ENCODE measurements around the gene VPS37C. TPM values are rescaled to one million over a fixed set of nuclear protein-coding genes. Genes with fewer than 3 reads are reported as not detected.
A peak's percentile ranks its signal among the peaks of the same experiment; 100 is the strongest.
"Not testable (repeated sequence)": the region's sequence is repeated elsewhere in the genome, so short reads cannot be mapped to it uniquely, and the experiment has no call there.

The VPS37C gene
- polyA plus RNA-seq, 6 donors from 2014 or later: 1.0 to 4.6 (median 2.4) TPM

DNA sequence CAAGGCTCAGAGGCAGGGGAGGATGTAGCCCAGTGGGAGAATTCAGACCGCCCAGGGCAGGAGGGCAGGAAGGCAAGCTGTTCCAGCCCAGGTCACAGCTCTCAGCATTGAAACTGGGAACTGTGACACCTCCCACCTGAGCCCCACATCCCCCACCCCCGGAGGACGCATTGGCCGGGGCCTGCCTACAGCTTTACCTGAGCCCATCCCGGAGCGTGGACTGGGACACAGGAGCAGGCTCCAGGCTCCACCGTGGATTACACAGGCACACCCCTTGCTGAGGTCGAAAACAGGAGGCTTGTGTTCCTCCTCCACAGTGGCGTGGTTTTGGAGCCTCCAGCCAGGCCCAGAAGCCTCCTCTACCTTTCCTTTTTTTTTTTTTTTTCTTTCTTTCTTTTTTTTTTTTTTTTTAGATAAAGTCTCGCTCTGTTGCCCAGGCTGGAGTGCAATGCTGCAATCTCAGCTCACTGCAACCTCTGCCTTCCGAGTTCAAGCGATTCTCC lies 33.0 kb upstream of the VPS37C start:
- Mint-ChIP-seq H3K4me1 (peaks cover 0 to 4% (median 0%) of the 10 kb centered on the region in 3 donors), H3K27ac (no peak overlapping the region), H3K9me3 (peaks cover 0 to 4% (median 0%) of the 10 kb centered on the region in 7 donors), H3K4me3 (no peak overlapping the region), H3K36me3 (no peaks in the 10 kb centered on the region), H3K27me3 (peaks cover 11 to 32% (median 18%) of the 10 kb centered on the region in 3 donors)
- ATAC-seq (ENCODE audit: low read depth in 2 of 2): no peak
- no peak for DNase-seq

DNA sequence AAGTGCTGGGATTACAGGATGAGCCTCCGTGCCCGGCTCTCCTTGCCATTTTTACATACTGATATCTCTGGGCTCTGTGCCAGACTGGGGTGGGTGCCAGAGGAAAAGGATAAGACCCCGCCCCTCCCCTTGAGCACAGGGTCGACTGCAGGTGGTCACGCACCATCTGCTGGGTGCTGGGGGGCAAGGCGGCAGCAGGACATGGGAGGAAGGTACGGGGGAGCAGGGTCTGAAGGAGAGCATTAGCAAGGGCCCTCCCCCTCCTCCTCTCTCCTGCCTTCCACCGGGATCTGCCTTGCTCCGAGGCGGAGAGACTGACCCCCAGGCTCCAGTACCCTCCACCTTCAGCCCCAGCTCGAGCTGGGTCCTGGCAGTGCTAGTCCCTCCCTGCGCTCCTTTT lies 32.4 kb upstream of the VPS37C start:
- Mint-ChIP-seq H3K4me1 (peaks cover 0 to 4% (median 0%) of the 10 kb centered on the region in 3 donors), H3K36me3 (no peaks in the 10 kb centered on the region), H3K27me3 (peaks cover 11 to 29% (median 18%) of the 10 kb centered on the region in 3 donors), H3K9me3 (peaks cover 0 to 4% (median 0%) of the 10 kb centered on the region in 7 donors), H3K4me3 (no peak overlapping the region), H3K27ac (no peak overlapping the region)
- DNase-seq (no peak), ATAC-seq (ENCODE audit: low read depth in 2 of 2) (no peak)

DNA sequence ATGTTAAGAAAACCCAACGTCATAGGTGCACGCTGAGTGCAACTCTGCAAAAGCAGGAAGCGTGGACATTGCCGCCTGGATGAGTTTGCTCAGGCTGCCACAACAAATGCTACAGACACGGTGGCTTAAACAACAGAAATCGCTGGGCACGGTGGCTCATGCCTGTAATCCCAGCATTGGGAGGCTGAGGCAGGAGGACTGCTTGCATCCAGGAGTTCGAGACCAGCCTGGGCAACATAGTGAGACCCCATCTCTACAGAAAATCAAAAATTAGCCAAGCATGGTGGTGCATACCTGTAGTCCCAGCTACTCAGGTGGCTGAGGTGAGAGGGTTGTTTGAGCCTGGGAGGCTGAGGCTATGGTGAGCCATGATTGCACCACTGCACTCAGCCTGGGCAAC lies 28.7 kb upstream of the VPS37C start:
- no peak overlapping the region for H3K27ac Mint-ChIP-seq
- no peak overlapping the region for H3K4me3 Mint-ChIP-seq
- ATAC-seq (ENCODE audit: low read depth in 2 of 2) (no peak), DNase-seq (no peak)
- no peaks in the 10 kb centered on the region for H3K36me3 Mint-ChIP-seq
- H3K4me1 Mint-ChIP-seq: peaks cover 4 to 5% (median 5%) of the 10 kb centered on the region in 3 donors
- H3K27me3 Mint-ChIP-seq: peaks cover 7 to 17% (median 9%) of the 10 kb centered on the region in 3 donors
- peaks cover 0 to 4% (median 0%) of the 10 kb centered on the region in 7 donors for H3K9me3 Mint-ChIP-seq

DNA sequence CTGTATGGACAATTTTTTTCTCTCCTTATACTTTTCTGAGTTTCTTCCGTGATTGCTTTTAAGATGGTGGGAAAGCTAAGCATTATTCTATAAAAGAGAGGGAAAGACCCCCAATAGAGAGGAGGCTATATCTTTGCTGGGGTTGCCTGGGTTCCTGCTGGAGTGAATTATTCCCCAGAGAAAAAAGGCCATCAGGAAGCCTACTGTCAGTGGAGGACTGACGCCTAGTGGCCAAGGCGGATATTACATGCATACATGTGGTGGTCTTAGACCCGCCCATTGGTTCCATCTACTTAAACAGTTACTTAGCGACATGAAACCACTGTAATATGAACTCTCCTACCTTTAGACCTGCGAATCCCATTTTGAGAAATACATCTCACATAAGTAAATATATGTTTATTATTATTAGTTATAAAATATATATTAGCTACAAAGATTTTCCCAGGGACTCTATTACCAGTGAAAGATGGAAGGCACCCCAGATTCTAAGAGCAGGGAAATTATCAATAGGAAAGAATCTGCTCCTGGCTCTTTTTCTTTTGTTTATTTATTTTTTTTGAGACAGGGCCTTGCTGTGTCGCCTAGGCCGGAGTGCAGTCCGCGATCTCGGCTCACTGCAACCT lies 26.4 kb upstream of the VPS37C start:
- Mint-ChIP-seq H3K36me3 (no peaks in the 10 kb centered on the region), H3K27ac (peak overlapping the region in 3 of 6 donors; percentile 54 to 81 (median 74)), H3K4me3 (no peak overlapping the region), H3K27me3 (peaks cover 3 to 8% (median 4%) of the 10 kb centered on the region in 3 donors), H3K9me3 (peaks cover 0 to 4% (median 0%) of the 10 kb centered on the region in 7 donors), H3K4me1 (peaks cover 4 to 5% (median 5%) of the 10 kb centered on the region in 3 donors)
- peak; percentile 86 to 97 for ATAC-seq (ENCODE audit: low read depth in 2 of 2)
- DNase-seq: peak; percentile 74

DNA sequence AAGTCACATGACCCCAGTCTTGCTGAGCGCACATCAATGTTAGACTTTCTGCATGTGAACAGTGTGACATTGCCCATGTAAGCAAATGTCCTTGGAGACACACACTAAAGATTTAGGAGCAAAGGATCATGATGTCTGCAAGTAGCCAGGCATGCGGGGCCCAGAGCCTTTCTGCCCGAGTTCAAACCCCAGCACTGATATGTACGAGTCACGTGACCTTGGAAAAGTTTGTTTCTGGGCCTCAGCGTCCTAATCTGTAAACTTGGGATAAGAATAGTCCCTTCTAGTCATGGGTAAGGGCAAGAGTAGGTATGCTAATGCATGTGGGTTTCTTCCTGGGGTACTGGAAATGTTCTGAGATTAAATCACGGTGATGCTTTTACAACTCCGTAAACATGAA lies 25.3 kb upstream of the VPS37C start:
- DNase-seq (no peak), ATAC-seq (ENCODE audit: low read depth in 2 of 2) (no peak)
- peaks cover 0 to 4% (median 0%) of the 10 kb centered on the region in 7 donors for H3K9me3 Mint-ChIP-seq
- H3K27ac Mint-ChIP-seq: peak overlapping the region in 1 of 6 donors; percentile 22
- H3K4me1 Mint-ChIP-seq: peaks cover 4 to 5% (median 5%) of the 10 kb centered on the region in 3 donors
- H3K36me3 Mint-ChIP-seq: no peaks in the 10 kb centered on the region
- H3K27me3 Mint-ChIP-seq: peaks cover 0 to 4% (median 0%) of the 10 kb centered on the region in 3 donors
- peak overlapping the region in 1 of 8 donors; percentile 52 for H3K4me3 Mint-ChIP-seq

DNA sequence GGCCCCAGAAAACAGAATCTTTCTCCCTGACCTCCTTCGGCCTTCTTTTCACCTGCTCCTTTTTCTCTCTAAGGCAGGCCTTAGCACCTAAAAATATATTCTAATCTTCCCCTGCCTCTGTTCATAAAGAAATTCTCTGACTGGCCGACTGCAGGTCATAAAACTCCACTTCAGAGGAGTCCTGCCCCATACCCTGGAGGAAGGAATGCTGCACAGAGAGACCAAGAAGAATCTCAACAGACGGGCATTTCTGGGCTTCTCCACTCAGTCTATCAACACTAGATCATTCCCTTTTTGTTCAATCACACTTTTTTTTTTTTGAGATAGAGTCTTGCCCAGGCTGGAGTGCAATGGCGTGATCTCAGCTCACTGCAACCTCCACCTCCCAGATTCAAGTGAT lies 22.4 kb upstream of the VPS37C start:
- peaks cover 4 to 5% (median 5%) of the 10 kb centered on the region in 3 donors for H3K4me1 Mint-ChIP-seq
- ATAC-seq (ENCODE audit: low read depth in 2 of 2) (no peak), DNase-seq (no peak)
- peaks cover 0 to 10% (median 7%) of the 10 kb centered on the region in 3 donors for H3K27me3 Mint-ChIP-seq
- no peak overlapping the region for H3K27ac Mint-ChIP-seq
- H3K9me3 Mint-ChIP-seq: no peaks in the 10 kb centered on the region
- no peak overlapping the region for H3K4me3 Mint-ChIP-seq
- no peaks in the 10 kb centered on the region for H3K36me3 Mint-ChIP-seq

DNA sequence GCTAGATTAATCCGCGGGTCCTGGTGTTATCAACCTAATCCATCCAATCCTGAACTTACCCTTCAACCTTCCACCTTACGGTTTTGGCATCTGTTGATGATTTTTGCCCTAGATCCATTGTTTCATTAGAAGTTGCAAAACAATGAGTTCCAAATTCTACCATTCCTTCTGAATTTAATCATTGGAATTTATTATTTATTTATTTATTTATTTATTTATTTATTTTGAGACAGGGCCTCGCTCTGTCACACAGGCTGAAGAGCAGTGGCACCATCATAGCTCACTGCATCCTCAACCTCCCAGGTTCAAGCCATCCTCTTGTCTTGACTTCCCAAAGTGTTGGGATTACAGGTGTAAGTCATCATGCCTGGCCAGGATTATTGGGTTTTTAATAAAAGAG lies 20.3 kb upstream of the VPS37C start:
- H3K27me3 Mint-ChIP-seq: peaks cover 0 to 8% (median 6%) of the 10 kb centered on the region in 3 donors
- no peaks in the 10 kb centered on the region for H3K4me1 Mint-ChIP-seq
- no peak overlapping the region for H3K4me3 Mint-ChIP-seq
- no peaks in the 10 kb centered on the region for H3K36me3 Mint-ChIP-seq
- DNase-seq (no peak), ATAC-seq (ENCODE audit: low read depth in 2 of 2) (no peak)
- no peaks in the 10 kb centered on the region for H3K9me3 Mint-ChIP-seq
- H3K27ac Mint-ChIP-seq: no peak overlapping the region

DNA sequence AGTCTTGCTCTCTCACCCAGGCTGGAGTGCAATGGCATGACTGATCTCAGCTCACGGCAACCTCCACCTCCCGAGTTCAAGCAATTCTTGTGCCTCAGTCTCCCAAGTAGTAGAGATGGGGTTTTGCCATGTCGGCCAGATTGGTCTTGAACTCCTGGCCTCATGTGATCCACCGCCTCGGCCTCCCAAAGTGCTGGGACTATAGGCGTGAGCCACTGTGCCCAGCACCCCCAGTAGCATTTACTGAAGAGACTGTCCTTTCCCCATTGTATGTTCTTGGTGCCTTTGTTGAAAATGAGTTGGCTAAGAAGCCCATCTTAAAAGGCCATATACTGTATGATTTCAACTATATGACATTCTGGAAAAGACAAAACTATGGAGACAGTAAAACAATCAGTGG lies 19.0 kb upstream of the VPS37C start:
- not testable (repeated sequence) for H3K27ac Mint-ChIP-seq; H3K4me1 Mint-ChIP-seq; DNase-seq; ATAC-seq (ENCODE audit: low read depth in 2 of 2); H3K9me3 Mint-ChIP-seq; H3K36me3 Mint-ChIP-seq; H3K4me3 Mint-ChIP-seq
- H3K27me3 Mint-ChIP-seq: peaks cover 0 to 14% (median 6%) of the 10 kb centered on the region in 3 donors

DNA sequence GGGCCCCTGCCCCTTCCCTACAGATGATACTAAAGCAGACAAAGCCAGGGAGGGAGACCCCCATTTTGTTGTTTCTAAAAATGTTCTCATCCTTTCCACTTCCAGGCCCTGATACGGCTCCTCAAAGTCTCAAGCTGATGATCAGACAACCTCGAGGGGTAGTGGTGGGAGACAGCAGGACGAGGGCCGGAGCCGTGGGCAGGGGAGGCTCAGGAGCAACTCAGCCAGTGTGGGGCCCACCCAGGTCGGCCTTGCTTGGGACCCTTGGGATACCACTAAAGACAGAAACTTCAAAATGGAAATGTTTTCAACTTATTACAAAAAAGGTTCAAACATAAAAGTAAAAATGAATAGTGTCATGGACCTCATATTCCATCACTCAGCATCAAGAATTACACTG lies 15.2 kb upstream of the VPS37C start:
- Mint-ChIP-seq H3K36me3 (no peaks in the 10 kb centered on the region), H3K4me3 (no peak overlapping the region), H3K27me3 (peaks cover 0 to 20% (median 6%) of the 10 kb centered on the region in 3 donors), H3K4me1 (peaks cover 13 to 19% (median 16%) of the 10 kb centered on the region in 3 donors), H3K9me3 (peaks cover 0 to 4% (median 0%) of the 10 kb centered on the region in 7 donors), H3K27ac (no peak overlapping the region)
- DNase-seq (no peak), ATAC-seq (ENCODE audit: low read depth in 2 of 2) (no peak)

DNA sequence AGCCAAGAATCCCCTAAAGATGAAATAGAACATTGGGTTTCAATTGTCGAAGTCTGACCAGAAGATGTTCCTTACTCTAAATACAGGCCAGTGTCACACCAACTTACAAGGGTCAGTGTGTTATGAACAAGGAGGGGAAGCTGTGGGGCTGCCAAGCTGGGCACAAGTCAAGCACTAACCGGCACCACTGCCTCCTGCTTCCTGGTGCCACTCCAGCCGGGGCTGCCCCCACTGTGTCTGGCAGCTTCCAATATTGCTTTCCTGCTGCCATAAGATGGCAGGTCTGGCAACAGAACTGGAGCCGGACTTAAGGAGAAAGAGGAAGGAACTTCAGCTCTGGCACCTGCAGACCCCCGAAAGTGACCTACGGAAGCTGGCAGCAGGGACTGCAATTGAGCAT lies 13.7 kb upstream of the VPS37C start:
- Mint-ChIP-seq H3K27me3 (peaks cover 0 to 20% (median 6%) of the 10 kb centered on the region in 3 donors), H3K4me1 (peaks cover 15 to 22% (median 16%) of the 10 kb centered on the region in 3 donors), H3K36me3 (no peaks in the 10 kb centered on the region), H3K9me3 (peaks cover 0 to 4% (median 0%) of the 10 kb centered on the region in 7 donors), H3K4me3 (no peak overlapping the region), H3K27ac (no peak overlapping the region)
- ATAC-seq (ENCODE audit: low read depth in 2 of 2) (no peak), DNase-seq (no peak)

DNA sequence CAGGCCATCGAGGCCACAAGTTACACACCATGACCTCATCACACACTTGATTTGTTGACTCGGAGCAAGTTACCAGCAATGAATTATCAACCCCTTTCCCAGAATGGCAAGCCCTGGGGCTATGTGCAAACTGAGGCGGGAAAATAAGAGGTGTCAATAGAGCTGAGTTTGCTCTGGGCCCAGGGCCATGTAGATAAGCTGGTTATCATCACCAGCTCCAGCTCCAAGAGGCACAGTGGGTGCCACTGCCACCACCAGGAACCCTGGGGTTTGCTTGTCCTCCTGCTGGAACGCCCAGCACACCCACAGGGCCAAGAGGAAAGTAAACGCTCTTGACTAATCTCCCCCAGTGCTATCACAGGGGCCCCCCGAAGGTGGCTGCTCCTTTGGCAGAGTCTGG lies 13.0 kb upstream of the VPS37C start:
- peaks cover 0 to 4% (median 0%) of the 10 kb centered on the region in 7 donors for H3K9me3 Mint-ChIP-seq
- peaks cover 15 to 23% (median 16%) of the 10 kb centered on the region in 3 donors for H3K4me1 Mint-ChIP-seq
- ATAC-seq (ENCODE audit: low read depth in 2 of 2): no peak
- H3K4me3 Mint-ChIP-seq: no peak overlapping the region
- H3K36me3 Mint-ChIP-seq: no peaks in the 10 kb centered on the region
- peak overlapping the region in 1 of 6 donors; percentile 70 for H3K27ac Mint-ChIP-seq
- peaks cover 0 to 15% (median 3%) of the 10 kb centered on the region in 3 donors for H3K27me3 Mint-ChIP-seq
- DNase-seq: no peak

DNA sequence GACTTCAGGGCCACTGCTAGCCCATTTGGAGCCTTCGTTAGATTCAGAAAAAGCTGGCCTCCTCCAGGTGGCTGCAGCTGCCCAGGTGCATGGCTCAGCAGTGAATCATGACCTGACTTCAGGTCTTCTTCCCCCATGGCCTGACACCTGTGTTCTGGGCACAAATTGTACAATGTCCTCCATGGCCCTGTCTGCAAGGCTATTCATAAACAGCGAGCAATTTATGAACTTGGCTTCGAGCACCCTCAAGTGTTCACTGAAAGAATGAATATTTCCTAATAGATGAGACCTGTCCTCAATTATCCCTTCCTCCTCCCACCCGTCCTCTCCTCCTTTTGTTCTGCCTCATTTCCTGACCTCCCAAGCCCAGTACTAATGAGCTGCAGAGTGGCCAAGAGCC lies 12.2 kb upstream of the VPS37C start:
- H3K4me1 Mint-ChIP-seq: peaks cover 20 to 31% (median 21%) of the 10 kb centered on the region in 3 donors
- H3K4me3 Mint-ChIP-seq: no peak overlapping the region
- H3K36me3 Mint-ChIP-seq: peaks cover 0 to 4% of the 10 kb centered on the region in 2 donors
- peak overlapping the region in 1 of 6 donors; percentile 23 for H3K27ac Mint-ChIP-seq
- no peak for ATAC-seq (ENCODE audit: low read depth in 2 of 2)
- peaks cover 0 to 13% (median 0%) of the 10 kb centered on the region in 3 donors for H3K27me3 Mint-ChIP-seq
- DNase-seq: no peak
- H3K9me3 Mint-ChIP-seq: peaks cover 0 to 6% (median 0%) of the 10 kb centered on the region in 7 donors

DNA sequence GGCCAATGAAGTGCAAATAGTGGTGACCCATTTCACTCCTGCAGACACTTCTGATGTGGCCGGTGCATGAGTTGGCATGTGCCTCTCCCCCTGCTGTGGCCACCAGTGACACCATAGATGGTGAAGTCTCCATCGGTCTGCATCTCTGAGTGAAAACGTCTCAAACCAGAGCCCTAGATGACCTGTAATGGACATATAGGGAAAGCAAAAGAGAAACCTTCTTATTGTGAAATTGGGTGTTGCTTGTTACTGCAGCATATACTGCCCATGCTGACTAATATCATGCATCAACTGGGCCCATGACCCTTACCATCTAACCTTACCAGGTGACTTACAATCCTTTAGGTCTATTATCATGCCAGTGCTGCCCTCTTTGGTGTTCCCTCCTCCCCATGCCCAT lies 11.7 kb upstream of the VPS37C start:
- H3K4me1 Mint-ChIP-seq: peaks cover 25 to 36% (median 26%) of the 10 kb centered on the region in 3 donors
- peak overlapping the region in 1 of 6 donors; percentile 48 for H3K27ac Mint-ChIP-seq
- H3K4me3 Mint-ChIP-seq: peak overlapping the region in 4 of 8 donors; percentile 0 to 75 (median 44)

DNA sequence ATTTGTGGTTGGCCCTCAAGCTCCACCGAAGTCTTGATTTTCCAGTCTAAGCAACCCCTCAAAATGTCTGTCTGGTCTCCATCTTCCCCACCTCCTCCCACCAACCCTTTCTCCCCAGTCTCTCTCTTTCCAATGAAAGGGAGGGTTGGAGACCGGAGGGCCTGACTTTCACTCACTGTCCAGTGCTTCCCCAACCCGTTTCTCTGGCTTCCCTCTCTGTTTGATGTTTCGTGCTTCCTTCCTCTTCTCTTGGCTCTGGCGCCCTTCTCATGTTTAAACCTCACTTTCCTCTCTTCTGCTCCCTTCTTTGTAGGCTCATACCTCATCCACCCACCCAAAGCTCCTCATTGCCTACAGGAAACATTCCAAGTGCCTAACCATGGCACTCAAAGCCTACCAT lies 11.1 kb upstream of the VPS37C start:
- H3K27ac Mint-ChIP-seq: peak overlapping the region; percentile 48 to 93 (median 88)
- H3K36me3 Mint-ChIP-seq: peaks cover 0 to 4% of the 10 kb centered on the region in 2 donors
- DNase-seq: no peak
- H3K9me3 Mint-ChIP-seq: peaks cover 0 to 6% (median 0%) of the 10 kb centered on the region in 7 donors
- ATAC-seq (ENCODE audit: low read depth in 2 of 2): peak in 1 of 2 donors; percentile 13
- peaks cover 28 to 41% (median 30%) of the 10 kb centered on the region in 3 donors for H3K4me1 Mint-ChIP-seq
- H3K4me3 Mint-ChIP-seq: peak overlapping the region in 7 of 8 donors; percentile 24 to 86 (median 62)
- peaks cover 0 to 13% (median 0%) of the 10 kb centered on the region in 3 donors for H3K27me3 Mint-ChIP-seq

More for the DNA sequence above, 11.7 kb upstream of the VPS37C start:
- peaks cover 0 to 6% (median 0%) of the 10 kb centered on the region in 7 donors for H3K9me3 Mint-ChIP-seq
- no peak for DNase-seq
- peaks cover 0 to 4% of the 10 kb centered on the region in 2 donors for H3K36me3 Mint-ChIP-seq
- H3K27me3 Mint-ChIP-seq: peaks cover 0 to 13% (median 0%) of the 10 kb centered on the region in 3 donors
- ATAC-seq (ENCODE audit: low read depth in 2 of 2): no peak

All from naive B cell (primary cell).